Stimulated activated CD8-positive, alpha-beta memory T cell treated with anti-CD3 and anti-CD28 coated beads, Interleukin-2, amount 100 ng/mL, for 1 hour (primary cell): Measurements from ENCODE around the gene RSRC1.
"Not testable (repeated sequence)": the region's sequence is repeated elsewhere in the genome, so short reads cannot be mapped to it uniquely, and the experiment has no call there.

ENCODE experiments used
- DNase-seq, 2 donors: peaks; one replicate each; pipeline ENCODE4 v3.0.0-alpha.2; 2020; ENCODE audit warnings: low read depth in 2 of 2

Gene RSRC1, protein sequence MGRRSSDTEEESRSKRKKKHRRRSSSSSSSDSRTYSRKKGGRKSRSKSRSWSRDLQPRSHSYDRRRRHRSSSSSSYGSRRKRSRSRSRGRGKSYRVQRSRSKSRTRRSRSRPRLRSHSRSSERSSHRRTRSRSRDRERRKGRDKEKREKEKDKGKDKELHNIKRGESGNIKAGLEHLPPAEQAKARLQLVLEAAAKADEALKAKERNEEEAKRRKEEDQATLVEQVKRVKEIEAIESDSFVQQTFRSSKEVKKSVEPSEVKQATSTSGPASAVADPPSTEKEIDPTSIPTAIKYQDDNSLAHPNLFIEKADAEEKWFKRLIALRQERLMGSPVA

DNA sequence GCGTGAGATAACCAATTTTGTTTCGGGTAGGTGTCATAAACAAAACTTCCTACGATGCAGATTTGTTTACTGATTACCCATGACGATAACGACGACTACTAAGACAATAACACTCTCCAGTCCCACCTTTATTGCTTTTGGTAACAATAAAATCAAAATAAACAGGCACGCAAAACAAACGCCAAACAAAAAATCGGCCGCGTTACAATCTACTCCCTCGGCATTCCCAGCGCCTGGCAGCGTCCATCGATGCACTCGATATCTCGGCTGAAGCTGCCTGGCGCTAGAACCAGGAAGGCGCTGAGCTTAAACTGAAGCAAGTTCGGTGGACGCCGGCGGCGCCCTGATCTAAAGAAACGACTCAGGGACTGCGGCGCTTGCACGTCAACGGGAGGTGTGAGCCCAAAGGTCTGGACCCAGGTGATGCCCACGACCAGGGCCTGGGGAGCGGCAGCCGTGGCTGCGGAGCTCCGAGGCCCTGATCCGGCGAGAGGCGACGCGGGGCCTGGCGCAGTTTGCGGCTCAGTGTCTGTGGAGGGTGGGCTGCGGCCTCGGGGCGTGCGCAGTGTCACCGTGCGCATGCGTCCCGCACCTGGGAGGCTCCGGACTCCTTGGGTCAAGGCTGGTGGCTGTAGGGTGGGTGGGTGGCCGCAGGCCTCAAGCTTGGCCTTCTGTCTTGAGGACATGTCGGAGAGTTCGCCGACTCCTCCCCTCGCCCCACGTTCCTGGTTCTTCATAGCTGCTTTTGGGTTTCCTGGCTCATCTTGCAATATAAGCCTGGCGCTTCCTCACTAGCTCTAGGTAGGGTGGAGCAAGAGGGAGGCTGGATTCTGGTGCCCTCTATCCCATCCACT, at the start of gene RSRC1:
RSRC1 (plus strand) TSS at position 286 of the 854 bp plus-strand sequence. CDS start 12,016 bp downstream, outside the sequence.
- peak; percentile 35 to 53 for DNase-seq

DNA sequence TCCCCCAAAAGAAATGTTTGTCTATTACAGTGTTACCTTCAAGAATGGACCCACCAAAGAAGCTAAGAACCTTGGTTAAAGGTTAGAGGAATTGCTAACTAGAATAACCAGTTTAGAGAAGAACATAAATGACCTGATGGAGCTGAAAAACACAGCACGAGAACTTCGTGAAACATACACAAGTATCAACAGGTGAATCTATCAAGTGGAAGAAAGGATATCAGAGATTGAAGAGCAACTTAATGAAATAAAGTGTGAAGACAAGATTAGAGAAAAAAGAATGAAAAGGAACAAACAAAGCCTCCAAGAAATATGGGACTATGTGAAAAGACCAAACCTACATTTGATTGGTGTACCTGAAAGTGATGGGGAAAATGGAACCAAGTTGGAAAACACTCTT, 44.3 kb upstream of the RSRC1 start:
- not testable (repeated sequence) for DNase-seq

GRCh38 chr3:158072790-158073189, 37.1 kb upstream of the RSRC1 start:
- no peak for DNase-seq

DNA sequence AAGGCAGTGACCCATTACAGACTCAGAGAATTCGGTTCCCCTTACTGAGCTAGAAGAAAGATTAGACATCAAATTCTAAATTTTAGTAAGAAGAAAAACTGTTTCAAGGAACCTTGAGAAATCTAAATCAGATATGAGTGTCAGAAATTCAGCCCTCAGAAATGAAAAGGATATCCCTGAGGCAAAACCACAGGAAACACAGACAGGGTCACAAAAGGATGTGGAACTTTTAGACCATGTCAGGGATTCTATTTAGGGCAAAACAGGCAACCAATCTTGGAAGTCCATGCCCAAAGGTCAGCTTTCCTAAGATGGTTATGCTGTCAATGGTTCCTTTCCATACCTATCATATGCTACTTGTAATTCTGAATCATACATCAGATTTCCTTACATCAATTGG, 35.3 kb upstream of the RSRC1 start:
- no peak for DNase-seq

DNA sequence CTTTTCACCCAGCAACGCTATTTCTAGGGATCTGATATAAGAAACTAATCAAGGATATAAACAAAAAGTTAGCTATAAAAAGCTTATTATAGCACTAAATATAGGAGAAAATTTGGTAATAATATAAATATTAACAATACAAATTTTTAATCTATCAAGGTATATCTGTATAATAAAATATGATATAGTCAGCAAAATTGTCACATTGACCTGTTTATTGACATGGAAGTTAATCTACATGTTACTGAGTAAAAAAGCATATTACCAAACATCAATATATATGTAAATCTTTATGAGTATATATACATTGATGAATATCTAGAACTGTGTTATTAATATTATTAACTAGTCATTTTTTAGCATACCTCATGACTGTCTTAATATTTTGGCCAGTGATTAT, 30.3 kb upstream of the RSRC1 start:
- DNase-seq: no peak

- DNase-seq: no peak
Observed at GRCh38 chr3:158084651-158085050, 25.2 kb upstream of the RSRC1 start.

- DNase-seq: no peak
Observed at GRCh38 chr3:158085358-158085757, 24.5 kb upstream of the RSRC1 start.

DNA sequence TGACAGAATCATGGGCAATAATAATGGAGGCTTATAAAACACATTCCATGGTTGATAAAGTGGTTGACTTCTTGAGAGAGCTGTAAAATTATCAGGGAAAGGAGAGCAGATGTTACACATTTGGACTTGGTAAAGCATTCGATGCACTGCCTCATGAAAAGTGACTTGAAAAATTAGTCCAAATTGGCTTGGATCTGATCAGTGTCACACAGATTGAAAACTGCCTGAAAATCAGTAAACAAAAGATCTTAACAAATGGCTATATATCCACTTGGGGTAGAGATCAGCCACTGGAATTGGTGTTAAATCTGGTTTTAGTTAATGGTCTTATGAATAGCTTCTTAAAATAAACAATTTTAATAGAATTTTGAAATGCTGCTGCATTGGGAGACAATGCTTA, 24.0 kb upstream of the RSRC1 start:
- no peak for DNase-seq

GRCh38 chr3:158086361-158086760, 23.5 kb upstream of the RSRC1 start:
- no peak for DNase-seq

DNA sequence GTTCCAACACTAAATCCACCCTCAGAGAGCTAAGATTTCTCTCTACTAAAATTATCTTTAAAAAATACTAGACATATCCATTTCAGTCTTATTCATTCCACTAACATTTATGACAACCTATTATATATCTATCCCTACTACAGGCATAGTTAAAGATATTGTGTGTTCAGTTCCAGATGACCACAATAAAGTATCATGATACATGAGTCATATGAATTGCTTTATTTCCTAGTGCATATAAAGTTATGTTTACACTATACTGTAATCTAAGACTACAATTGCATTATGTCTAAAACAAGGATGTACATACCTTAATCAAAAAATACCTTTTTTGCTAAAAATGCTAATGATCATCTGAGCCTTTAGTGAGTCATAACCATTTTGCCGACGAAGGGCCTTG, 23.1 kb upstream of the RSRC1 start:
- DNase-seq: no peak

- no peak for DNase-seq
Observed at GRCh38 chr3:158091531-158091930, 18.4 kb upstream of the RSRC1 start.

- no peak for DNase-seq
Observed at GRCh38 chr3:158093526-158093925, 16.4 kb upstream of the RSRC1 start.

GRCh38 chr3:158094235-158095110, 15.4 kb upstream of the RSRC1 start:
- DNase-seq: no peak

DNA sequence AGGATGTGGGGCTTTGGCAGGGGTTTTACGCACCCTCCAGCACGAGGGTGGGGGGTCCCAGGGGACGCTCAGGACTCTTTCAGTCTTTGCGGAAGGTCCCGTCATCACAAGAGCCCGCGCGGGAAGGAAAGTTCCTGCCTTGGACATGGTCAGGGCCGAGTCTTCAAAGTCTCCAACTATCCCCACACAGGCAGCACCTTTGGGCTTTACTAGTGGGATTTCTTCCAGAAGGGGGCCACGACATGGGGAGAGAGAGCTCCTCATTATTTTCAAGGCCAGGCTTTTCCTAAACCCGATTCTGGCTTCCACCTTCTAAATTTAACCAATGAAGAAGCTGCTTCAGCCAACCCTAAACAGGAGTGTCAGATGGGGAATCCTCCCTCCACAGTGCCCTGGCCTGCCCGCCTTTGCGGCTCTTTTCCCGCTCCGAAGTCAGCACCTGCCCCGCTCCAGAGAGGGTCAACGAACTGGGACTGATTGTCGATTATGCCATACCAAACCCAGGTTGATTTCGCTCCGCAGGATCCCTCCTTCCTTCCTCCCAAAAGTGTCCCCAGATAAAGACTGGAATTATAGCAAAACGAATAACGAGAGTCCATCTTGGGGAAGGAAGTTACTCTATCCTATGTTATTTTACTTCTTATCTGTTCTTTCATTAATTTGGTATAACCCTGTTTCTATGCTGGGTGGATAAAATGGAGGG, 14.6 kb upstream of the RSRC1 start:
- DNase-seq: no peak

- DNase-seq: no peak
Observed at GRCh38 chr3:158095814-158096704, 13.8 kb upstream of the RSRC1 start.

- DNase-seq: no peak
Observed at GRCh38 chr3:158097081-158097592, 12.8 kb upstream of the RSRC1 start.

GRCh38 chr3:158097593-158098308, 12.1 kb upstream of the RSRC1 start:
- DNase-seq: peak in 1 of 2 donors; percentile 45

DNA sequence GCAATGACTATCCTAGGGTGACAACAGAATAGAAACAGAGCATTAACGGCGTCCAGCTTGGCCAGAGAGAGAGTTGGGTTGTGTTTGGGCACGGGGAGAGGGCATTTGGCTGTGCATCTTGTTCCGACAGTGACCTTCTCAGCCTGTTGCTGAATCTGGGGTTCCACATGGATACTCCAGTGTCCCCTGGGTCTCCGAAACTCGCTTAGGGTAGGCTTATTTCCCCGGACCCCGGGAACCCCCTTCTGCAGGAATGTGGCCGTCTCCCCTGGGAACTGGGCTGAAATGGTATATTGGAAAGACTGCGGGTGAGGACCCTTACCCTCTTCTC, 11.6 kb upstream of the RSRC1 start:
- DNase-seq: no peak

- no peak for DNase-seq
Observed at GRCh38 chr3:158098834-158099424, 11.0 kb upstream of the RSRC1 start.
